WERI-Rb-1 (cell line): ENCODE measurements around the gene SPTBN5.

ENCODE experiments used
- DNase-seq: peaks from one replicate; pipeline ENCODE4 v3.0.0-alpha.2; 2020
- H3K27ac ChIP-seq: fragments of 250-450 bp; sonication (Bioruptor Pico); 2 replicates; pipeline ENCODE4 v1.5.1; 2020; ENCODE audit warnings: mild to moderate bottlenecking, moderate library complexity
- H3K27me3 ChIP-seq: fragments of 250-450 bp; sonication (Bioruptor Pico); 2 replicates; pipeline ENCODE4 v1.5.1; 2021; ENCODE audit warnings: mild to moderate bottlenecking, low read depth, moderate library complexity; ENCODE audit not compliant: insufficient read depth, severe bottlenecking
- H3K36me3 ChIP-seq: fragments of 250-450 bp; sonication (Bioruptor Pico); 2 replicates; pipeline ENCODE4 v1.5.1; 2020; ENCODE audit warnings: mild to moderate bottlenecking, moderate library complexity
- H3K4me3 ChIP-seq: 2 replicates; pipeline ENCODE4 v1.5.1; 2011; ENCODE audit warnings: low read depth, mild to moderate bottlenecking, control low read depth, low read length
- H3K9me3 ChIP-seq: fragments of 250-450 bp; sonication (Bioruptor Pico); 2 replicates; pipeline ENCODE4 v1.5.1; 2021; ENCODE audit warnings: mild to moderate bottlenecking, moderate library complexity; ENCODE audit not compliant: severe bottlenecking
- TF ChIP-seq, protein P1 (sequence below): IDR thresholded peaks from 2 replicates; pipeline ENCODE4 v1.5.1; 2011; ENCODE audit warnings: low read depth, mild to moderate bottlenecking, control low read depth, inconsistent platforms, low read length

SPTBN5 gene

DNA sequence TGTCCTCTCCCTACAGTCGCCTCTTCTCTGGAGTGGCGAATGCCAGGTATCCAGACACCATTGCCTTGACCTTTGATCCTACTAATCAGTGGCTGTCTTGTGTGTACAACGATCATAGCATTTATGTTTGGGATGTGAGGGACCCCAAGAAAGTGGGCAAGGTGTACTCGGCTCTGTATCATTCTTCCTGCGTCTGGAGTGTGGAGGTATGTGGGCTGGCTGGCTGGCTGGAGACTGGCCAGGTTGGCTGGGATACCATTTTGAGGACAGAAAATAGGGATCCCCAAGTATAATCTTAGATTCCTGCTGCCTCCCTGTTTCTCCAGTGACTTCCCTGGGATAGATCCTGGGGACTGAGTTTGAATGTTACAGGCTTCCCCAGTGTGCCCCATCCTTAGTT, 79.3 kb downstream of the SPTBN5 start:
- no peak for DNase-seq
- Histone ChIP-seq H3K36me3 (no peaks in the 10 kb centered on the region), H3K27ac (no peak overlapping the region), H3K27me3 (no peaks in the 10 kb centered on the region), H3K4me3 (no peak overlapping the region), H3K9me3 (no peaks in the 10 kb centered on the region)
- TF ChIP-seq, protein P1, sequence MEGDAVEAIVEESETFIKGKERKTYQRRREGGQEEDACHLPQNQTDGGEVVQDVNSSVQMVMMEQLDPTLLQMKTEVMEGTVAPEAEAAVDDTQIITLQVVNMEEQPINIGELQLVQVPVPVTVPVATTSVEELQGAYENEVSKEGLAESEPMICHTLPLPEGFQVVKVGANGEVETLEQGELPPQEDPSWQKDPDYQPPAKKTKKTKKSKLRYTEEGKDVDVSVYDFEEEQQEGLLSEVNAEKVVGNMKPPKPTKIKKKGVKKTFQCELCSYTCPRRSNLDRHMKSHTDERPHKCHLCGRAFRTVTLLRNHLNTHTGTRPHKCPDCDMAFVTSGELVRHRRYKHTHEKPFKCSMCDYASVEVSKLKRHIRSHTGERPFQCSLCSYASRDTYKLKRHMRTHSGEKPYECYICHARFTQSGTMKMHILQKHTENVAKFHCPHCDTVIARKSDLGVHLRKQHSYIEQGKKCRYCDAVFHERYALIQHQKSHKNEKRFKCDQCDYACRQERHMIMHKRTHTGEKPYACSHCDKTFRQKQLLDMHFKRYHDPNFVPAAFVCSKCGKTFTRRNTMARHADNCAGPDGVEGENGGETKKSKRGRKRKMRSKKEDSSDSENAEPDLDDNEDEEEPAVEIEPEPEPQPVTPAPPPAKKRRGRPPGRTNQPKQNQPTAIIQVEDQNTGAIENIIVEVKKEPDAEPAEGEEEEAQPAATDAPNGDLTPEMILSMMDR = no peak

DNA sequence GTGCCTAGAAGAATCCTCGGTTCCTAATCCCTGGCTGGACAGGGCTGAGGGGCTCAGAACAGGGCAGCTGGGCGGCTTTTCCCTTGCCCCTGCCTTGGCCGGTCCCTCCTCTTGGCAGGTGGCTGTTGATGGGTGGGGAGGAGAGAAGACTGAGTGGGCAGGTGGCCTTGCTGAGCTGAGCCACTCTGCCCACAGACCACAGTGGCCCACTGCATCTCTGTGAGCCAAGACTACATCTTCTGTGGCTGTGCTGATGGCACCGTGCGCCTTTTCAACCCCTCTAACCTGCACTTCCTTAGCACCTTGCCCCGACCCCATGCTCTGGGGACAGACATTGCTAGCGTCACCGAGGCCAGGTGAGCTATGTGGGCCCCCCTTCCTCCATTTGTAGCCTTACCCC, 80.4 kb downstream of the SPTBN5 start:
- H3K27ac ChIP-seq = no peak overlapping the region
- no peak for DNase-seq
- no peaks in the 10 kb centered on the region for H3K36me3 ChIP-seq

DNA sequence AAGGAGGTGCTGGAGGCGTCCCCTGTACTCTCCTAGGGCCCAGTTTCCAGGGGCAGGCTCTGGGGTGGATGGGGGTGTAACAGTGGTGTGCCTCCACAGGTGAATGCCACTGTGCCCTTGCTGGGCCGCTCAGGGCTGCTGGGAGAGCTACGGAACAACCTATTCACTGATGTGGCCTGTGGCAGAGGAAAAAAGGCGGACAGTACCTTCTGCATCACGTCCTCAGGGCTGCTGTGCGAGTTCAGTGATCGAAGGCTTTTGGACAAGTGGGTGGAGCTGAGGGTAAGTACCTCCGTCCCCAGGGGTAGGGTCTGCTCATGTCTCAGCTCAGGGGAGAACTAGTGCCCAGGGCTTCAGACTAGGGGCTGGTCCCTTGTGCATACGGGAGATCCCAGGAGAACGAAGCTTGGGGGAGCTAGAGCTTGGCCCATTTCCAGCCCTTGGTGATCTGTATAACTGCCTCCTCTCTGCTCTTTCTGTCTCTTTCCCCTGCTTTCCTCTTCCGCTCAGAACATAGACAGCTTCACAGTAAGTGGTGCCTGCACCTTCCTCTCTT, 81.0 kb downstream of the SPTBN5 start:
- TF ChIP-seq, protein P1 = no peak
- no peak overlapping the region for H3K4me3 ChIP-seq
- H3K27me3 ChIP-seq = no peaks in the 10 kb centered on the region
- H3K9me3 ChIP-seq = no peaks in the 10 kb centered on the region
- H3K27ac ChIP-seq = no peak overlapping the region
- DNase-seq = no peak
- no peaks in the 10 kb centered on the region for H3K36me3 ChIP-seq

More for the DNA sequence above, 80.4 kb downstream of the SPTBN5 start:
- Histone ChIP-seq H3K27me3 (no peaks in the 10 kb centered on the region), H3K9me3 (no peaks in the 10 kb centered on the region), H3K4me3 (no peak overlapping the region)
- TF ChIP-seq, protein P1 = no peak

DNA sequence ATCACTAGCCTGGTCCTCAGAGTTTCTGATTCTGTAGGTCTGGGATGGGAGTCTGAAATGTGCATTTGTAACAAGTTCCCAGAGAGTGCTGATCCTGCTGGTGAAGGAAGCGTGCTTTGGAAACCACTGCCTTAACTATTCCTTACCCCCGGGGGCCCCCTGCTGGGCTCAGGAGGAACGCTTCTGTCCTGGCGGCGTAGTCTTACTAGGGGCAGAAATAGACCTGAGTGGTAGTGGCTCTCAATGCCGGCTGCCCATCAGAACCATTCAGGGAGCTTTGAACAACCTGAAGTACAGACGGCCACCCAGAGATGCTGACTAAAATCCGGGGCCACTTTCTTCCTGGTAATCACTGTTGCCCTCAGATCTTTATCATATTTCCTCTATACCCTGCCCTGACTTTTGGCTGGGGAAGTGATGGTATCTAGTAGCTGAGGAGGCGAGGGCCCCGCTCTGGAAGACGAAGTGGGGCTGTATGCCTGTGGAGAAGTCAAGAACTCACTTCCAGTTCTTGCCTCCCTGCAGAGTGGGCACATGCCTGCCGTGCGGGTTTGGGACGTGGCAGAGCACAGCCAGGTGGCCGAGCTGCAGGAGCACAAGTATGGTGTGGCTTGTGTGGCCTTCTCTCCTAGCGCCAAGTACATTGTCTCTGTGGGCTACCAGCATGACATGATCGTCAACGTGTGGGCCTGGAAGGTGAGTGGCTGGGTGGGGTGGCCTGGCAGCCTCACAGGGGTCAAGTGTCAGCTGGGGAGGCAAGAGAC, 82.2 kb downstream of the SPTBN5 start:
- DNase-seq = peak; percentile 86
- TF ChIP-seq, protein P1 = peak; percentile 81
- Histone ChIP-seq H3K36me3 (no peaks in the 10 kb centered on the region), H3K27ac (no peak overlapping the region), H3K27me3 (no peaks in the 10 kb centered on the region), H3K4me3 (no peak overlapping the region), H3K9me3 (no peaks in the 10 kb centered on the region)

DNA sequence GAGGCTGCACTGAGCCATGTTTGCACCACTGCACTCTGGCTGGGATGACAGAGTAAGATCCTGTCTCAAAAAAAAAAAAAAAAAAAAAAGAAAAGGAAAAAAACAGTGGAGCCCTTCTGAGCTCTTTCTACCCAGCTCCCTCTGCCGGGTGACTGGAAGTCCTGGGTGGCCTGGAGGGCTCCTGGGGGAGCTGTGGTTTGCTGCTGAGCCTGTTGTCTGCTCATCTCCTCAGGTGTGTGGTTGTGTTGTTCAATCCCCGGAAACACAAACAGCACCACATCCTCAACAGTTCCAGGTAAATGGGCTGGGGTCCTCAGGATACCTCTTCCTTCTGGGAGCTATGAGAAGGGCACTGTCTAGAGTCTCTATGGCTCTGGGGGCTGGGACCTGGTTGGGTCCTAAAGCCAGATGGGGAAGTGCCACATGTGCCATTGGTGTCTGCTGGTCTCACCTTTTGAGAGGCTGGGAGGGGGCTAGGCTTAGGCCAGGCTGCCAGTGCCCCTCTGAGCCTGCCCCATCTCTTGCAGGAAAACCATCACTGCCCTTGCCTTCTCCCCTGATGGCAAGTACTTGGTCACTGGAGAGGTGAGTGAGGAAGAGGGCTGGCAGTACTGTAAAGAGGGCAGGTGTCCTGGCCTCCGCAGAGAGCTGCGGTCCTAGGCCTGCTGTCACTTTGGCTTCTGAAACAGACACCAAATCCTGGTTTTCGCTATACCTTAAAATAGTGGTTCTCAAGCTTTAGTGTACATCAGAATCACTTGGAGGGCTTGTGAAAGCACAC, 83.0 kb downstream of the SPTBN5 start:
- no peak for DNase-seq
- Histone ChIP-seq H3K27ac (no peak overlapping the region), H3K9me3 (no peaks in the 10 kb centered on the region), H3K36me3 (no peaks in the 10 kb centered on the region), H3K27me3 (no peaks in the 10 kb centered on the region), H3K4me3 (no peak overlapping the region)
- TF ChIP-seq, protein P1 = no peak
